GM20000 (cell line): Measurements from ENCODE around the gene PRKD1.

Source experiments
- DNase-seq: peaks from one replicate; pipeline ENCODE4 v3.0.0; 2012; ENCODE audit warnings: low spot score
- TF ChIP-seq, protein P1 (sequence below): IDR thresholded peaks from 2 replicates; pipeline ENCODE4 v1.5.1; 2012; ENCODE audit warnings: mild to moderate bottlenecking, control low read depth; ENCODE audit errors: extremely low read depth, missing control alignments

The PRKD1 gene

DNA sequence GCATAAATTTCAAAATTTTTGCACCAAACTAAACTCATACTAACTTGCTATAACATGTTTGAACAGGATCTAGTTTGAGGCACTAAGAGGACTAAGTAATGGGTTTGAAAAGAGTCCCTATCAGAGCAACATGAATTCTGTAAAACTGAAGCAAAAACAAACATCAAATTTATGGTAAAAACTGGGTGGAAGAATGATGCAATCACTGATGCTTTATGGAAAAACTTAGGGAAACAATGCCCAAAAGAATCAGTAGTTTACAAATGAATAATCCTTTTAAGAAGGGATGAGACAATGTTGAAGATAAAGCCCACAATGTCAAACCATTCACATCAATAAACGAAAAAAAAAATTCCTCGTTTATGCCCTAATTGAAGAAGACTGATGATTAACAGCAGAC lies 88.9 kb downstream of the PRKD1 start:
- DNase-seq = no peak
- TF ChIP-seq, protein P1, sequence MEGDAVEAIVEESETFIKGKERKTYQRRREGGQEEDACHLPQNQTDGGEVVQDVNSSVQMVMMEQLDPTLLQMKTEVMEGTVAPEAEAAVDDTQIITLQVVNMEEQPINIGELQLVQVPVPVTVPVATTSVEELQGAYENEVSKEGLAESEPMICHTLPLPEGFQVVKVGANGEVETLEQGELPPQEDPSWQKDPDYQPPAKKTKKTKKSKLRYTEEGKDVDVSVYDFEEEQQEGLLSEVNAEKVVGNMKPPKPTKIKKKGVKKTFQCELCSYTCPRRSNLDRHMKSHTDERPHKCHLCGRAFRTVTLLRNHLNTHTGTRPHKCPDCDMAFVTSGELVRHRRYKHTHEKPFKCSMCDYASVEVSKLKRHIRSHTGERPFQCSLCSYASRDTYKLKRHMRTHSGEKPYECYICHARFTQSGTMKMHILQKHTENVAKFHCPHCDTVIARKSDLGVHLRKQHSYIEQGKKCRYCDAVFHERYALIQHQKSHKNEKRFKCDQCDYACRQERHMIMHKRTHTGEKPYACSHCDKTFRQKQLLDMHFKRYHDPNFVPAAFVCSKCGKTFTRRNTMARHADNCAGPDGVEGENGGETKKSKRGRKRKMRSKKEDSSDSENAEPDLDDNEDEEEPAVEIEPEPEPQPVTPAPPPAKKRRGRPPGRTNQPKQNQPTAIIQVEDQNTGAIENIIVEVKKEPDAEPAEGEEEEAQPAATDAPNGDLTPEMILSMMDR = no peak

DNA sequence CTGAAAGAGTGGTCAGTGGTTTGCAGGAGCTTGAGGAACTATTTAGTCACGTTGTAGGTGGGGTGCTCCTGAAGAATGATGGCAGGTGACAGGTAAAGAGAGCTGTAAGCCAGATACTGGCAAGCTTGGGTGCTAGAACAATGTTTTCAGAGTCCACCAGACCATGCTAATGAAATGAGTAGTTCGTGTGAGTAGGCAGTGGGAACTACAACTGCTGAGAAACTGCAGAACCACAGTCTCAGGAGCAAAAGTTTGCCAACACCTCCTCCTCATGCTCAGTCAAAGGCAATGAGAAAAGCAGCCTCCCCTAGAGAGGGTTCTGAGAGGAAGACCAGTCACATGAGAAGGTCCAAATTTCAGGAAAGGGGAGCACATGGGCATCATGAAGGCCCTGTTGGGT lies 91.3 kb downstream of the PRKD1 start:
- TF ChIP-seq, protein P1 = no peak
- no peak for DNase-seq

DNA sequence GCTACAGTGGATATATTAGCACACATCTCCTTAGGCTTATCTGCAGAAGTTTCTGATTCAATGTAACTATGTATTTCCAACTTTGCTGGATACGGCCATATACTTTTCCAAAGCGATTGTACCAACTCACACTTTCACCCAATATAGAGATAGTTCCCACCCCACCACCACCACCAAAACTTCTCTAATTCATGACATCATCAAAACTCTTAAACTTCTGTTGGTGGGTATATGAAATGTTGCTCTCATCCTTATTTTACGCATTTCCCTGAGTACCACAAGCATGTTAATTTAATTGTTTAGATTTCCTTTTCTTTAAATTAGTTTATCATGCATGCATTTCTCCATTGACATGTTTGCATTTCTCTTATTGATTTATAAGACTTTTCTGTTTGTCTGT lies 95.6 kb downstream of the PRKD1 start:
- TF ChIP-seq, protein P1 = no peak
- DNase-seq = no peak

DNA sequence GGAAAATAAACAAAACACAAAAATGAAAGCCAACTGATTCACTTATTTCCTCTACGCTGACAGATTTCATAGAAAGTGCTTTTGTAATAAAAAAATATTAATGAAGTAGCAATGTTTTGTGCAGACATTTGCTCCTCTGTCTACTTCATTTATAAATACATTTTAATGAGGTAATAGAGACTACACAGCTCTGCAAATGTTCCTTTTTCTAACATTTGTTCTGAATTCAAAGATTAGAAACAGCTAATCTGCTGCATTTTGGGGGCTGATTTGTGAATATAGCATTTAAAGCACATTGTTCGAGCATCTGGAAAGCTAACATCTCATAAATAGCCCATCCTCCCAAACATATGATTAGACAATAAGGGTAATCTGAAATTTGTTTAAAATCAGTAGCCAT lies 97.8 kb downstream of the PRKD1 start:
- no peak for DNase-seq
- TF ChIP-seq, protein P1 = no peak

DNA sequence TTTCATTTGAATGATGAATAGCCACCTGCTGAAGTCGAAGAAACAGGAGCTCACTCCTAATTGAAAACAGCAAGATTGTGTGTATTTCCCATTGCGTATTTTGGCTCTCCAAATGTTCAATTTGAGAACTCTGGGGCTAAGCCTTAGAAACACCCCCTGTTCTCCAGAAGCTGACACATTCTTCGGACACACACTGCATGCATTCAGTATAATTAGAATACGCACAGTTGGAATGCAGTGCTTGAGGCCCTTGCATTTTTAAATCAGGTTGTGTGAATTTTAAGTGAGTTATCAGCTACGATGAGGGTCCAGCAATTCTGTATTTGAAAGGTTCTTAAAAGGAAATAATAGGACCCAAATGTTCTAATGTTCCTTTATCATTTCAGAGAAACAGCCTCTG lies 103.8 kb downstream of the PRKD1 start:
- TF ChIP-seq, protein P1 = no peak
- no peak for DNase-seq

DNA sequence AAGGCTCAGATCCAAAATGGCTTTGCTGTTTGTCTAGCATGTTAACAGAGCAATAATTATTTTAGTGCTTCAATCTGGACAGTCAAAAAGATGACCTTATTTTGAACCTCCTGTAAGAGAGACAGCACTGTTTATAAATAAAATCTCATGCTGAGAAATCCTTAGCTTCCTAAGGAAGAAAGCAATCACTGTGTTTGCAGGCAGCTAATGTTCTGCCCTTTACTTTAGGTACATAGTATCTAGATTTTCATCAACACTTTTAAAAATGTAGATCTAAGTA lies 105.3 kb downstream of the PRKD1 start:
- DNase-seq = no peak
- TF ChIP-seq, protein P1 = no peak

DNA sequence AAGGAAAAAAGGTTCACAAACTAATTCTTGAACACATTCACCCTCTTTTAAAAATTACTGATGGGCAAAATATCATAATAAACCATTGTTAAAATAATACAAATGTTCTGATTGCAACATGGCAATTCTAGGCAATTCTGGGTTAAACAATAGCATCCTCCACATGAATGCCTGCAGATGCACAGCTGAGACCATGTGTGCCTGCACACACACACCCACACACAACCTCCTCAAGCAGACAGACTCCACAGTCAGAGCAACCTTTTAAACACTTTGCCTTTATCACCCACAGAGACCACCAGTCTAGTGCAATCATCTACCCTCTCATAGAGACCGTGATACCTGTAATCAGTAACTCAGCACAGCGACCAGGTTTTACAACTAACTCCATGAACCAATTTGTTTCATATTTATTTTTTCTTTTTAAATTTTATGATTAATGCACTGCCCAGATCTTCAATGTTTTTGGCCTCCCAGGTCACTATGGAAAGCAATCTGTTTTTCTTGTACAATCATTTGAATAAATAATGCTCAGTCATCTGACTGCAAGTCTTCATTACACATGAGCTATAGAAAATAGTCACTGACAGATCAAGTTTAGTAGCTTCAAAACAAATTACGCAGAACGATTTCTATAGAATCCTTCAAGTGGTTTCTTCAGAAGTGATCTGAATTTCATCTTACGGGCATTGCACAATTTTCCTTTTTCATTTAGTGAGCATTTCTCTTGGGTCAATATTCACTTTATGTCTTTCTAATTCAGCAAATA lies 105.8 kb downstream of the PRKD1 start:
- TF ChIP-seq, protein P1 = no peak
- DNase-seq = no peak
